A549 (cell line): ENCODE data around the gene MTPN. TPM values are rescaled to one million over a fixed set of nuclear protein-coding genes. Genes with fewer than 3 reads are reported as not detected.

Experiments
- ATAC-seq, 2 experiments: fragments of 200-7000 bp in 1 of 2; fragments of >200 bp in 1 of 2; cut with Nextera tagmentation in 1 of 2; cut with Tn5 transposase in 1 of 2; 3 replicates each; pipeline versions ENCODE4 v1.8.0 to v1.9.1; 2018 to 2020; ENCODE audit warnings: mild to moderate bottlenecking in 1 of 2, moderate library complexity in 1 of 2
- CTCF ChIA-PET: fragments of 300-600 bp; sonication (Branson Sonifier 250); formaldehyde crosslinking; extraction: SDS; loops from one replicate; lab custom pipeline; 2021; ENCODE audit warnings: antibody characterized with exemption, inconsistent platforms; lab: Yijun Ruan, JAX
- POLR2A ChIA-PET: fragments of 350-600 bp; formaldehyde crosslinking; extraction: SDS; loops from one replicate; lab custom pipeline; 2021; ENCODE audit warnings: antibody characterized with exemption, inconsistent platforms; lab: Yijun Ruan, JAX
- DNase-seq, 2 experiments: peaks; one replicate each; pipeline versions ENCODE4 v3.0.0 to v3.0.0-alpha.2; 2011 to 2016; ENCODE audit warnings: low read depth in 1 of 2, low spot score in 1 of 2
- FAIRE-seq: peaks from 2 replicates; lab custom pipeline; 2011; peaks lifted over from hg19 to GRCh38; lab: Jason Lieb, UNC
- H3K27ac ChIP-seq, 2 experiments: fragments of >200 bp; sonication (Bioruptor Twin); formaldehyde crosslinking; 3 replicates each; pipeline ENCODE4 v1.5.1; 2016 to 2017
- H3K4me1 ChIP-seq: fragments of >200 bp; sonication (Bioruptor Twin); formaldehyde crosslinking; 3 replicates; pipeline ENCODE4 v1.6.1; 2016
- H3K4me2 ChIP-seq: fragments of >200 bp; sonication (Bioruptor Twin); formaldehyde crosslinking; 3 replicates; pipeline ENCODE4 v1.6.1; 2016
- H3K4me3 ChIP-seq: fragments of >200 bp; sonication (Bioruptor Twin); formaldehyde crosslinking; 3 replicates; pipeline ENCODE4 v1.5.1; 2016
- H3K9me3 ChIP-seq: fragments of >200 bp; sonication (Bioruptor Twin); formaldehyde crosslinking; 3 replicates; pipeline ENCODE4 v1.6.1; 2016
- CHD2 ChIP-seq: fragments of 150-350 bp; IDR thresholded peaks from 2 replicates; pipeline ENCODE4 v1.6.1; 2014; ENCODE audit warnings: low read length; ENCODE audit not compliant: partially characterized antibody
- E2F6 ChIP-seq: IDR thresholded peaks from 2 replicates; pipeline ENCODE4 v1.6.1; 2012; ENCODE audit warnings: low read depth, borderline replicate concordance
- EP300 ChIP-seq, 2 experiments: fragments of >200 bp; sonication (Bioruptor Twin); formaldehyde crosslinking; IDR thresholded peaks; 2 replicates in 1 of 2; 3 replicates in 1 of 2; pipeline ENCODE4 v1.6.1; 2016 to 2017
- GATA3 ChIP-seq: IDR thresholded peaks from 2 replicates; pipeline ENCODE4 v1.6.1; 2012; ENCODE audit warnings: borderline replicate concordance
- HEYL ChIP-seq: fragments of 250-450 bp; sonication (Bioruptor Pico); IDR thresholded peaks from 2 replicates; pipeline ENCODE4 v1.8.0; 2021; ENCODE audit warnings: mild to moderate bottlenecking, moderate library complexity
- HMGXB4 ChIP-seq: fragments of 250-450 bp; sonication (Bioruptor Pico); IDR thresholded peaks from 2 replicates; pipeline ENCODE4 v1.5.0; 2021; ENCODE audit warnings: mild to moderate bottlenecking, moderate library complexity, borderline replicate concordance
- HOXA7 ChIP-seq: fragments of 250-450 bp; sonication (Bioruptor Pico); IDR thresholded peaks from 2 replicates; pipeline ENCODE4 v1.5.0; 2020; ENCODE audit warnings: mild to moderate bottlenecking, moderate library complexity
- JUNB ChIP-seq: fragments of >200 bp; sonication (Bioruptor Twin); formaldehyde crosslinking; IDR thresholded peaks from 2 replicates; pipeline ENCODE4 v1.6.1; 2016
- POLR2AphosphoS2 ChIP-seq: conservative IDR thresholded peaks from 2 replicates; pipeline ENCODE4 v1.6.1; 2012; ENCODE audit warnings: low read length, improper control_type of control experiment, inconsistent platforms
- RCOR1 ChIP-seq: fragments of 150-350 bp; IDR thresholded peaks from 2 replicates; pipeline ENCODE4 v1.6.1; 2014; ENCODE audit warnings: antibody characterized with exemption, low read length, low read depth
- WGBS: methylation state at CpG from one replicate; pipeline ENCODE4 v1.1.6; 2017; ENCODE audit errors: missing lambda C conversion rate; 5-methylcytosine and 5-hydroxymethylcytosine counted together
- polyA plus RNA-seq, 4 experiments: library from polyadenylated mRNA; depleted of rRNA in 3 of 4; stranded (reverse); fragments of >200 nt; fragmentation: RNase III in 1 of 4; extraction: RNeasy Plus Mini Kit Qiagen cat#74134 plus additional on column Dnase treatment in 1 of 4; gene quantifications; 2 replicates in 3 of 4; 3 replicates in 1 of 4; pipeline ENCODE4 v1.2.3, GENCODE V29; 2011 to 2017
- TF ChIP-seq, protein P1 (sequence below): fragments of >200 bp; sonication (Bioruptor Twin); formaldehyde crosslinking; IDR thresholded peaks from 3 replicates; pipeline ENCODE4 v1.5.1; 2016
- TF ChIP-seq, protein P2 (sequence below): IDR thresholded peaks from 2 replicates; pipeline ENCODE4 v1.6.1; 2012

Gene MTPN
- polyA plus RNA-seq, 2 of the 4 experiments (the other 2 are of a cell fraction) = 147 to 206 TPM

- FAIRE-seq (no peak), ATAC-seq (no peak), DNase-seq (no peak)
- Histone ChIP-seq H3K4me1 (peaks cover 25% of the 10 kb centered on the region; the same call in 2 of the 3 replicates), H3K9me3 (no peaks in the 10 kb centered on the region), H3K27ac (no peak overlapping the region), H3K4me2 (no peak overlapping the region), H3K4me3 (no peak overlapping the region)
- ChIA-PET POLR2A (no interaction called here), CTCF (interaction anchor here (0.9 kb wide), 2 partner anchors 48 to 58 kb away, joined by 3 read pairs; no protein-coding TSS in a partner anchor)
- TF ChIP-seq, protein P1, sequence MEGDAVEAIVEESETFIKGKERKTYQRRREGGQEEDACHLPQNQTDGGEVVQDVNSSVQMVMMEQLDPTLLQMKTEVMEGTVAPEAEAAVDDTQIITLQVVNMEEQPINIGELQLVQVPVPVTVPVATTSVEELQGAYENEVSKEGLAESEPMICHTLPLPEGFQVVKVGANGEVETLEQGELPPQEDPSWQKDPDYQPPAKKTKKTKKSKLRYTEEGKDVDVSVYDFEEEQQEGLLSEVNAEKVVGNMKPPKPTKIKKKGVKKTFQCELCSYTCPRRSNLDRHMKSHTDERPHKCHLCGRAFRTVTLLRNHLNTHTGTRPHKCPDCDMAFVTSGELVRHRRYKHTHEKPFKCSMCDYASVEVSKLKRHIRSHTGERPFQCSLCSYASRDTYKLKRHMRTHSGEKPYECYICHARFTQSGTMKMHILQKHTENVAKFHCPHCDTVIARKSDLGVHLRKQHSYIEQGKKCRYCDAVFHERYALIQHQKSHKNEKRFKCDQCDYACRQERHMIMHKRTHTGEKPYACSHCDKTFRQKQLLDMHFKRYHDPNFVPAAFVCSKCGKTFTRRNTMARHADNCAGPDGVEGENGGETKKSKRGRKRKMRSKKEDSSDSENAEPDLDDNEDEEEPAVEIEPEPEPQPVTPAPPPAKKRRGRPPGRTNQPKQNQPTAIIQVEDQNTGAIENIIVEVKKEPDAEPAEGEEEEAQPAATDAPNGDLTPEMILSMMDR = no peak
- TF ChIP-seq HMGXB4 (CRISPR knock-in tag) = no peak
- no peak for TF ChIP-seq POLR2AphosphoS2
- TF ChIP-seq E2F6 = no peak
- no peak for TF ChIP-seq HEYL (CRISPR knock-in tag)
- TF ChIP-seq, protein P2, sequence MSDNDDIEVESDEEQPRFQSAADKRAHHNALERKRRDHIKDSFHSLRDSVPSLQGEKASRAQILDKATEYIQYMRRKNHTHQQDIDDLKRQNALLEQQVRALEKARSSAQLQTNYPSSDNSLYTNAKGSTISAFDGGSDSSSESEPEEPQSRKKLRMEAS = no peak
- no peak for TF ChIP-seq CHD2
- 83% methylated on average over 6 of the region's 6 CpGs for WGBS
Observed at GRCh38 chr7:135960709-135961451, 16.3 kb downstream of the MTPN start.

GRCh38 chr7:135959646-135960363, 17.4 kb downstream of the MTPN start:
- Histone ChIP-seq H3K27ac (no peak overlapping the region), H3K4me1 (peaks cover 25% of the 10 kb centered on the region; the same call in 2 of the 3 replicates), H3K4me2 (no peak overlapping the region), H3K9me3 (no peaks in the 10 kb centered on the region), H3K4me3 (no peak overlapping the region)
- CTCF ChIA-PET = interaction anchor here (0.9 kb wide), 1 partner anchor 49 kb away, joined by 3 read pairs; no protein-coding TSS in a partner anchor
- no peak for DNase-seq
- POLR2A ChIA-PET = no interaction called here
- no peak for FAIRE-seq
- TF ChIP-seq JUNB (no peak), EP300 (IDR thresholded peaks at IDR 0.05) (no peak)
- TF ChIP-seq, all 56 proteins: peak for 0
- ATAC-seq = no peak

- TF ChIP-seq, protein P2 = no peak
- CTCF ChIA-PET = interaction anchor here (1.1 kb wide), 1 partner anchor 29 kb away, joined by 3 read pairs; no protein-coding TSS in a partner anchor
Observed at GRCh38 chr7:135958173-135958572, 19.0 kb downstream of the MTPN start.

GRCh38 chr7:135957627-135958026, 19.5 kb downstream of the MTPN start:
- no peak overlapping the region for H3K4me2 ChIP-seq
- ATAC-seq = no peak
- TF ChIP-seq GATA3 = no peak
- TF ChIP-seq HOXA7 (CRISPR knock-in tag) = no peak
- TF ChIP-seq RCOR1 = no peak
- ChIA-PET POLR2A (no interaction called here), CTCF (interaction anchor here (1.1 to 1.5 kb wide), 2 partner anchors 9 to 29 kb away, joined by 3 to 7 read pairs; no protein-coding TSS in a partner anchor)
- no peak overlapping the region for H3K4me3 ChIP-seq
- H3K9me3 ChIP-seq = no peaks in the 10 kb centered on the region
- peaks cover 22% of the 10 kb centered on the region; the same call in 2 of the 3 replicates for H3K4me1 ChIP-seq
- H3K27ac ChIP-seq = no peak overlapping the region
- DNase-seq = no peak
- FAIRE-seq = no peak
- WGBS = 98% methylated on average over 2 of the region's 2 CpGs

More at GRCh38 chr7:135958173-135958572, 19.0 kb downstream of the MTPN start:
- DNase-seq (no peak), FAIRE-seq (no peak), ATAC-seq (no peak)
- POLR2A ChIA-PET = no interaction called here
- WGBS = 83% methylated on average over 1 of the region's 1 CpG
- Histone ChIP-seq H3K4me2 (no peak overlapping the region), H3K4me3 (no peak overlapping the region), H3K9me3 (no peaks in the 10 kb centered on the region), H3K27ac (no peak overlapping the region), H3K4me1 (peaks cover 25% of the 10 kb centered on the region; the same call in 2 of the 3 replicates)
